GM12873 (cell line): ENCODE data around the gene DERL3.
A peak's percentile ranks its signal among the peaks of the same experiment; 100 is the strongest.

Experiments used
- TF ChIP-seq, protein P1 (sequence below): IDR thresholded peaks from 2 replicates; pipeline ENCODE4 v1.5.1; 2012; ENCODE audit warnings: low read depth, mild to moderate bottlenecking, moderate library complexity, low read length, control low read depth; ENCODE audit not compliant: insufficient read depth; ENCODE audit errors: missing control alignments

DERL3 gene

DNA sequence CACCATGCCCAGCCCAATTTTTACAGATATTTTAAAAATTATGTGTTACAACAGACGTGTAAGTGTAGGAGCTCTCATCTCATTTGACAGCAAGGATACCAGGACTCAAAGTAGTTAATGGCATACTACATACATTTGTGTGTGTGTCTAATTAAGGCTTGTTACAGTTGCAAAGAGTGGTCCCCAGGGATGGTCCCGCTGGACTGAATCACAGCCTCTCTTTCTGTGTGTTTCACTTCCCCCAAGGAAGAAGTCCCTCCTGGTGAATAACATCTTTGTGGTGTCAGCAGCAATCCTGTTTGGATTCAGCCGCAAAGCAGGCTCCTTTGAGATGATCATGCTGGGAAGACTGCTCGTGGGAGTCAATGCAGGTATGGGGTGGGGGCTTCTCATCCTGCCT is 36.1 kb upstream of the DERL3 start:
- TF ChIP-seq, protein P1, sequence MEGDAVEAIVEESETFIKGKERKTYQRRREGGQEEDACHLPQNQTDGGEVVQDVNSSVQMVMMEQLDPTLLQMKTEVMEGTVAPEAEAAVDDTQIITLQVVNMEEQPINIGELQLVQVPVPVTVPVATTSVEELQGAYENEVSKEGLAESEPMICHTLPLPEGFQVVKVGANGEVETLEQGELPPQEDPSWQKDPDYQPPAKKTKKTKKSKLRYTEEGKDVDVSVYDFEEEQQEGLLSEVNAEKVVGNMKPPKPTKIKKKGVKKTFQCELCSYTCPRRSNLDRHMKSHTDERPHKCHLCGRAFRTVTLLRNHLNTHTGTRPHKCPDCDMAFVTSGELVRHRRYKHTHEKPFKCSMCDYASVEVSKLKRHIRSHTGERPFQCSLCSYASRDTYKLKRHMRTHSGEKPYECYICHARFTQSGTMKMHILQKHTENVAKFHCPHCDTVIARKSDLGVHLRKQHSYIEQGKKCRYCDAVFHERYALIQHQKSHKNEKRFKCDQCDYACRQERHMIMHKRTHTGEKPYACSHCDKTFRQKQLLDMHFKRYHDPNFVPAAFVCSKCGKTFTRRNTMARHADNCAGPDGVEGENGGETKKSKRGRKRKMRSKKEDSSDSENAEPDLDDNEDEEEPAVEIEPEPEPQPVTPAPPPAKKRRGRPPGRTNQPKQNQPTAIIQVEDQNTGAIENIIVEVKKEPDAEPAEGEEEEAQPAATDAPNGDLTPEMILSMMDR, result no peak

DNA sequence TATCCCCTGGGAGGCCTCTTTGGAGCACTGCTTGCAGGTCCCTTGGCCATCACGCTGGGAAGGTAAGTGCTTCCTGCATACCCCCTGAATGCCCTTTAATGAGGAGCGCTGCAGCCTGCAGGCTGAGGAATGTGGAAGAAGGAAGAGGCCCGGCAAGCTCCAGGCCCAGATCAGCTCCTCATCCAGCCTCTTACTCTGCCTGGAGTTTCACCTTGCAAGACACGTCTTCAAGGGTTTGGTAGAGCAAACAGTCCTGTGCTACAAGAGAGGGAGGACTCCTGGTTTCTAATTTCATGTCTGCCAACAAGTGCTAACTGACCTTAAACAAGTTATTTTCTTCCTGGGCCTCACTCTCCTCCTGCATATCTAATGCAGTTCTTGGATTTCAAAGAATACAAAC is 29.8 kb upstream of the DERL3 start:
- TF ChIP-seq, protein P1, result no peak

DNA sequence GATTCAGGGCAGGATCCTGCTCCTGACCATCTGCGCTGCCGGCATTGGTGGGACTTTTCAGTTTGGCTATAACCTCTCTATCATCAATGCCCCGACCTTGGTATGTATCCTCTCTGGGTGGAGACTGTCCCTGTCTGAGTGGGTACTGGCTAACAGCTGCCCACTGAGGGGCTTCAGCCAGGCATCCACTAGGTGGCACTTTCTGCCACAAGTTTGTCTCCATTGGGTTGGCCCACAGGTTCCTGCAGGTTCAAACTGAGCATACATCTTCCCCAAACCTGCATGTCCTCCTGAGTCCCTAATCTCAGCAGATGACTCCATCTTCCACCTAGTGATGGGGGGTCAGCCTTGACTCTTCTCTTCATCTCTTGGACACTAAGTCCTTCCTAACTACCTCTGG is 23.3 kb upstream of the DERL3 start:
- TF ChIP-seq, protein P1, result peak; percentile 83

DNA sequence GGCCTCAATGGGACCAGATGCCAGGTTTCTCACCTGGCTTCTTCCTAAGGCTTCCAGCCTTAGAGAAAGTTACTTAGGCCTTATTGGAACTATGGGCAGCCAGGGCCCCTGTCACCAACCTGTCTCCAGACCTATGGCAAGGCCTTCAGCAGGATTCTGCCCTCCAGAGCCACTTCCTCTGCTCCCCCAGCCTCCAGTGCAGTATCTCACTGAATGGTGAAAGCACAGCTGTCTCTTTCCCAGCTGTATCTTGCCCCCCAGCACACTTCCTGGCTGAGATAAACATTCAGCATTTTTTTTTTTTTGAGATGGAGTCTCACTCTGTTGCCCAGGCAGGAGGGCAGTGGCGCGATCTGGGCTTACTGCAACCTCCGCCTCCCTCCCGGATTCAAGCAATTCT is 20.4 kb upstream of the DERL3 start:
- TF ChIP-seq, protein P1, result no peak

DNA sequence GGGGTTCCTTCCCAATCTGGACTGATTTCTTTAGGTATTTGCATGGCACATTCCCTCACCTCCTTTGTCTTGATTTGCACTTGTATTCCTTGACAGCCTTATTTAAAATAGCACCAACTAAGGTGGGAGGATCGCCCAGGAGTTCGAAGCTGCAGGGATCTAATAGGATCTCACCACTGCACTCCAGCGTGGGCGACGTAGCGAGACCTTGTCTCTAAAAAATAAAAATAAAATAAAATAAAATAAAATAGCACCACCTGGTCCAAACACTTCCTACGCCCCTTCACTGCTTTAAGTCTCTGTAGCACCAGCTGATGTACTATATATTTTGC is 19.6 kb upstream of the DERL3 start:
- TF ChIP-seq, protein P1, result no peak

DNA sequence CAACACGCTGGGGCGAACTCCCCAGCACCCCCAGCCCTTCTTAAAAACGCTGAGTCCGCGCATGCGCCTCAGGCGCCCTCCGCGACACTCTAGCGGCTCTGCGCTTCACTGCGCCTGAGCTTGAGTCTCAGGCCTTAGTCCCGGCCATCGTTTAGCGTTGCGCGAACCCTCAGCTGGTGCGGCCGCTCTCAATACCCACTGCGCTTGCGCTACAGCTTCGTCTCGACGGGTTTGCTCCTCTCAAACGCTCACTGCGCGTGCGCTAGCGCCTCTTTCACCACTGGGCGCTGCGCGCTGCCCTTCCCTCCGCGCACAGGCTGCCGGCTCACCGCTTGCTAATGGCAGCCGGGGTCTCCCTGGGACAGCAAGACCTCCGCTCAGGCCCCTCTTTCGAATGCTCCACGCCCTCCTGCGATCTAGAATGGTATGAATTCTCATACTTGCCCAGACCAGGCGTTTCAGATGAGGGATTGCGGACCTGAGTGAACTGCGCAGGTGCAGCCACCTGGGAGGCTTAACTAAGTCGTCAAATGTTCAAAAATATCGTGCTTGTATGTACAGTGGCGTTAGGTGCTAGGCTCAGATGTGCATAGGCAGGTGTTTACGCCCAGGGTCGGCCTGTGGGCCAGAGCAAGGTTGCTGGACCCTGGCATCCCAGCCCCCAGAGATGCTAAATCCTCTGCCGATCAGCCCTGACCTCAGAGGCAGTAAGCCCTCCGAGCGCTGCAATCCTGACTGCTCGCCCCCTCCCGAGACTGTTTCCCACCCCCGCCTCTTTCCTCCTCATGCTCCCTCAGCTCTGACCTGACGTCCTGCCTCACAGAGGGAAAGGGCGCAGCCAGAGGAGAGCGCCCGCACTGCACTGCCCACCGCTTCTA is 19.0 kb upstream of the DERL3 start, which contains the start of gene SLC2A11:
SLC2A11 (plus strand) TSS at position 270 of the 878 bp plus-strand sequence; CDS start at position 395, 125 bp downstream.
- TF ChIP-seq, protein P1, result peak; percentile 38

DNA sequence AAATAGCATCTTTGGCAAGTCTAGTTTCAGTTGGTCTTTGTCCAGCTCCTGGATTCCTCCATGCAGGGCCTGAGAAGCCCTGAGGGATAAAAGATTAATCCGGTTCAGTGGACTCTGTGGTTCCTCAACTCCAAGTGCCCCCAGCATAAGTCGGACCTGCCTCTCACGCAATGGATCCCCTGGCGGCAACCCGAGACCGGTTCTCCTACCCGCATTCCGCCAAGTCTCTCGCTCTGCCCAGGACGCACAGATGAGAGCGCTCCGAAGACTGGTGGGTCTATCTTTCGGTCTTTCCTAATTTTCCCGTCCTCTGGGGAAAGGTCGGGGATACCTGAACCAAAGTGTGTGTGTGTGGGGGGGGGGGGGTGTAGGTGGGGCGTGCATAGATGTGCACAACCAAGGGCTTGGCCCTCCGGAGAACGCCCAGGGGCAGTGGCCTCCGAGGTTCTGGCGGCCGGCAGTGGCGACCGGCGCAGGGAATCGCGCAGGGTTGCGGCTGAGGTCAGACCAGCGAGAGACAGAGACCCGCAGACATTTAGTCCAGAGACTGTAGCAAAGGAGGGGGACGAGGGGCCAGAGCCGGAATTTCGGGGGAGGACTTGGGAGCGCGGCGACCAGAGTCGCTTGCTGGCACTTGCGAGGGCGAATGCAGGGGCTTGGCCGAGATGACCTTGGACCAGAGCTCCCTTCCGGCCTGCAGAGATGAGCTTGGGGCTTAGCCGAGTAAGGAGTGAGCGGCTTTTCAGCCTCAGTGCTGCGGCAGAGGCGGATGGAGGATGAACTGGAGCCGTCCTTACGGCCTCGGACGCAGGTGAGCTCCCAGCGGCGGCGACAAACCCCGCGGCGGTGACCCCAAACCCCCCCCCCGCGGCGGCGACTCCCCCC is 18.2 kb upstream of the DERL3 start:
- TF ChIP-seq, protein P1, result peak; percentile 31
